HG03064 (cell line): ENCODE data around the gene MACROD2.

ENCODE experiments used
- ATAC-seq: cut with Tn5 transposase; IDR thresholded peaks from one replicate; pipeline ENCODE4 v1.9.1; 2021; ENCODE audit warnings: low read depth; ENCODE audit not compliant: unreplicated experiment

Gene MACROD2

DNA sequence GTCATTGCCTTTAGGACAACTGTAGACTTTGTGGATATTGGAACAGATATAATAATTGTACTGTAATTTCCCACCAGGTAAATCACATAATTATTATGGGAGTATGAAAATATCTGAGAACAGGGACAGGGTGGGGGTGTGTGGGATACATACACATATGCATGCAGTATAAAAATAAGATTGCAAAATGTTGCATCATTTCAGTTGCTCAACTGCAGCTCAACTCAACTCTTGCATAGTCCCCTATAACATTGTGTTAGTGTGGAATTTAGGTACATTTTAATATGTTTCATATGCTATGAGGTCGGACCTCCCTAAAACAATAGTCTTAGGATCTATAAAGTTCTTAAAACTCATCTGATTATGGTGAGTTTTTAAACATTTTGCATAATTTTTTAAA lies 617.1 kb downstream of the MACROD2 start:
- no peak for ATAC-seq

GRCh38 chr20:14616003-14616402 lies 620.7 kb downstream of the MACROD2 start:
- no peak for ATAC-seq

- ATAC-seq, result no peak
Observed at GRCh38 chr20:14617123-14617522, 621.8 kb downstream of the MACROD2 start.

DNA sequence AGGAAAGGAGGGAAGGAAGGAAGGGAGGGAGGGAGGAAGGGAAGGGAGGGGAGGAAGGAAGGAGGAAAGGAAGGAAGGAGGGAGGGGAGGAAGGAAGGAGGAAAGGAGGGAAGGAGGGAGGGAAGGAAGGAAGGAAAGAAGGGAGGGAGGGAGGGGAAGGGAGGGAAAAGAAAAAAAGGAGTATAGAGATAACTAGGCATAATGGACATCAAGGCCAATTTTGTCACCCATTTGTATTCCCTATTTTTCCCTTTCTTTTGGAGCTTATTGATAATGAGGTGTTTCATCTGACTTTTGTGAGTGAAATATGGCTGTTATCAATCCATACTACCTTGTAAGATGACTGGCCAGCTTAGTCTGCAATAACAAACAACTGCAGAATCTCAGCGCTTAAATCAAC lies 624.1 kb downstream of the MACROD2 start:
- ATAC-seq, result no peak

DNA sequence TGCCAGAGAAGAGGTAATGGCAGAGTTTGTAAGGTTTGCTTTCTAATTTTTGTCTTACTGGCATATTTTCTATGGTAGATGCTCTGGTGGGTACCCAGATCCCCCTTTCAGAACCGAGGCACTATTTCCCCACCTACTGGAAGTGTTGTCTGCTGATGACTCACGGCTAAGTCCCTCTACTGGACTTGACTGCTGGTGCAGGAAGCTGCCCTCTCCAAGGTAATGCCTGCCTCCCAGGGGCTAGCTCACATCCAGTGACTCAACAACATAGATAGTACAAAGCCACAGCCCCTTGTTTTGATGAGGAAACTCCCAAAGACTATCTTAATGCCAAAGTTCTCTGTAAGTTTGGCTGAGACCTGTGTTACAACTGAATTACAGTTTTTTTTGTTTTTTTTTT lies 627.5 kb downstream of the MACROD2 start:
- ATAC-seq, result no peak

DNA sequence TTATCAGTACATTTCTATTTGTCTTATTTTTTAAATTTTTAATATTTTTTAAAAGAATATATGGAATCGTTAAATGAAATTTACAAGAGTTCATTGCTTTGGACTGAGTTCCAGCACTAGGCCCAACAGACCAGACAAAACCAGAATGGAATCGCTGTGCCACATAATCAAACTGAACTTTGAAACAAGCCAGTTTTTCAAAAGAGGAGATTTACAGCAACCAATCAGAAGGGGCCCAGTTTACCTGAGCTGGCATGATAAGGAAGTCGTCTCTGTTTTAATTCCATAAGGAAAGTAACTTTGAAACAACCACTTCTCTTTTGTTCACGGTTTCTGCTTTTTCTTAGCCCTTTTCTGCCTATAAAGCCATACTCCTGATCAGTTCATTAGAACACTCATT lies 635.7 kb downstream of the MACROD2 start:
- ATAC-seq, result no peak

DNA sequence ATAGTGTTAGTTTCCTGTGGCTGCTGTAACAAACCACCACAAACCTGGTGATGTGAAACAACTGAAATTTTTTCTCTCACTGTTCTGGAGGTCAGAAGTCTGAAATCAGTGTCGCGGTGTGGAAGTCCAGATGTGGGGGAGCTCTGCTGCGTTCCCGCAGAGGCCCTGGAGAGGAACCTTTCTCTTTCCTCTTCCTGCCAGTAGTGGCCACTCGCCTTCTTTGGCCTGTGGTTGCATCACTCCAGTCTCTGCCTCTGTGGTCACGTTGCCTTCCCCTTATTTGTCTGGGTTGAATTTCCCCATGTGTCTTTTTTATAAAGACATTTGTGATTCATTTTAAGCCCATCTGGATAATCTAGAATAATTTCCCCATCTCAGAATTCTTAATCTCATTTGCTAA lies 637.6 kb downstream of the MACROD2 start:
- ATAC-seq, result no peak

- ATAC-seq, result no peak
Observed at GRCh38 chr20:14633507-14633906, 638.2 kb downstream of the MACROD2 start.

GRCh38 chr20:14634665-14635064 lies 639.3 kb downstream of the MACROD2 start:
- ATAC-seq, result no peak

DNA sequence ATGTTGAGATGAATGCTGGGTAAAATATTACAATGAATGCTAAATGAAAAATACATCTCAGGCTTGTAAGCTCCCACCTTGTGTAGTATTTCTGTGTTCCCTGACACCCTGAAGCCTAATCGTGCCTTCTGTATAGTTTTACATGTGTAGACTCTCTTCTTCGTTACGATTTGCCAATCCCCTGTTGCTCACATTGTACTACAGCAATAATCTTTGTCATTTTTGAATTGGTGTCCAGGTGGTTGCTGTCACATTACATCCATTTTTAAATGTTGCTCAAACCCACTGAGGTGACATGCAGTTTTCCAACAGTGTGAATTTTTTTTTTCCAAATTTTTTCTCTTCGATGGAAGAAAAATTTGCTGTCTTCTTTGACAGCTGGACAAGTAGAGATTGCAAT lies 642.1 kb downstream of the MACROD2 start:
- ATAC-seq, result no peak

- no peak for ATAC-seq
Observed at GRCh38 chr20:14643146-14643545, 647.8 kb downstream of the MACROD2 start.

DNA sequence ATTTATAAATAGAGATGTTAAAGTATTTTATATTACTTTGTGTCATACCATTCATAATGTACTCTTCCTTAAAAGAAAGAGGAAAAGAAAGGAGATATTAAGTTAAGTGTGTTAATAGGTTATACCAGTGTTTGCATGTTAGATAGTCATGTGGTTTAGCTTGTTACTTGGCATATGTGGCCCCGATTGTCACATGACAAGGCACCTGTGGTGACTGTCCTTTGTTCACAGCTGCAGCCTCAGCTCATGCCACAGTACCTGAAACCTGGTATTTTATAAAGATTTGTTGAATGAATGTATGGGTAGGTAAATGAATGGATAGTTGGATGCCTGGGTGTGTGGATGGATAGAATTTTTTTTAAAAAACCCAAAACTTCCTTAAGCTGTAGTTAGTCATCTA lies 648.2 kb downstream of the MACROD2 start:
- ATAC-seq, result no peak

DNA sequence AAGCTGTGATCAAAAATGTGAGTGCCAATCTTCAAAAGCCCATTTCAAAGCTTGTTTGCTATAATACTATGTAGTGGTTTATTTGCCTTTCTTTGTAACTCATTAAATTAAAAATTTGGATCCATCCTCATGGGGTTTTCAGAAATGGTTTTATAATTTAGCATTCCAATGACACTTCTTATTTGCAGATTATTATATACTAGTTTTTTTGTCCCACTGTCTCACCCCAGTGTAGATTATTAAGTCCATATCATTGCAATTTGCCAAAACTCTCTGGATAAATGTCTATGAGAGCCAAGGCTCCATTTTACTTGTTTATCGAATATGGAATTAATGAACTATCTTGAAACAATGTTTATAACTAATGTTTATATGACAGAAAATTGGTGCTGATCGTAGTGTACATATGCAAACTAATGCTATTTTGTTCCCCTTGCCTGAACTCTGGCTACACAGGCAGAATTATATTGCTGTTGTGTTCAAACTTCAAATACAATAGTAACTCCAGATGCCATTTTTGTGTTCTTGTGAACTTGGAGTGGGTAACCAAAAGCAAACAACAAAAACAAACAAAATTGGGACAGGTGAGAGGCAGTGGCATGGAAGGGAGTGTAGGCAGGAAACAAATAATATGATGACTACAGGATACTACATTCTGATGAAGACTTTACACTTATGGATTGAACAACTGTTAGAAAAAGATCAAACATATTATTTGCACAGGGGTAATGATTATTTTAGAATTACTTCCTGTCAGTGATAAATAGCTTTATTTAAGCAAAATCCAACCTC lies 649.2 kb downstream of the MACROD2 start:
- no peak for ATAC-seq

- ATAC-seq, result no peak
Observed at GRCh38 chr20:14647016-14647415, 651.7 kb downstream of the MACROD2 start.

GRCh38 chr20:14649662-14650061 lies 654.3 kb downstream of the MACROD2 start:
- no peak for ATAC-seq

DNA sequence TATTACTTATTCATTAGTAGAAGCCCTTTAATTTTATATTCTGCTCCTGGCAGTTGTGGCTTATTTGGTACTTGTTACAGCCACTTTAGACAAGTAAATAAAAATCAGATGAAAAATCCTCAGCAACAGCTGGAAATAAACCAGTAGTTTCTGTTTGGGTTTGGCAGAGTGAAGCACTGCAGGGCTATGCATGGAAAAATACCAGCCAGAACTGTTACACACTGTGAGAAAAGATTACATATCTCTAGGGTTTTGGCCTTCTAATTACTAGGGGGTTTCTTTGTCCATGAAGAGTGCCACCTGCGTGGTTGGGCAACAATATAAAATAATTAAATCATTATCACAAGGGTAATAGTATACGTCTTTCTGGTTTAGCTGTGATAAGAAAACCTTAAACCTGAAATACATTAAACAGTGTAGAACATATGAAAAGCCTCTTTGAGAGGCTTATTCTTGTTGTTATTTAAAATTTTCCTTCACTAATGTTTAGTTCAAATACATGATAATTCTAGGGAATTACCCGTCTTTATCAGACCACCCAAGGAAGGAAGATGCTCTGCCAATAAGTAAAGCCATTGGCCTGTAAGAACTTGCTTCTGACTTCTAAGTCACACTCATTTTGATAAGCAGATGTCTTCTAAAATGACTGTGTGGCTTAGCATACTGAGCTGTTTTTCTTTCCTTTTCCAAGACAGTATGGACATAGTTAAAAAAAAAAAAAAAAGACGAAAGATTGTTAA lies 662.1 kb downstream of the MACROD2 start:
- no peak for ATAC-seq

DNA sequence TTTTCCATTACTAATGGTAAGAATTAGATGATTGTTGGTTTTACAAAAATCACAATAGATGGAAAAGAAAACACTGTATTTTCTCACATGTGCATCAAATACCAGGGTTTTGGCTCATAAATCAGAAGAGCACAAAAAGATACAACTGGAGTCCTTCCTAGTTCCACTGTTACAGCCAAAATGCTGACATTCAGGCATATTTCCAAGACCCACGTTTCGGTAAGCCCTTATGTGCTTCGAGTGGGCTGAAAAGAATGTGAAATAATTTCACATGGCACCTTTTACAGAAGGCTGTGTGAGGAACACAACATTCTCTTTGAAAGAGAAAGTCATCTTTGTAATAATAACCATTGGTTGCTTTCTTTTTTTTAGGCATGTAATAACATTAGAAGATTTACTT lies 668.8 kb downstream of the MACROD2 start:
- ATAC-seq, result no peak

DNA sequence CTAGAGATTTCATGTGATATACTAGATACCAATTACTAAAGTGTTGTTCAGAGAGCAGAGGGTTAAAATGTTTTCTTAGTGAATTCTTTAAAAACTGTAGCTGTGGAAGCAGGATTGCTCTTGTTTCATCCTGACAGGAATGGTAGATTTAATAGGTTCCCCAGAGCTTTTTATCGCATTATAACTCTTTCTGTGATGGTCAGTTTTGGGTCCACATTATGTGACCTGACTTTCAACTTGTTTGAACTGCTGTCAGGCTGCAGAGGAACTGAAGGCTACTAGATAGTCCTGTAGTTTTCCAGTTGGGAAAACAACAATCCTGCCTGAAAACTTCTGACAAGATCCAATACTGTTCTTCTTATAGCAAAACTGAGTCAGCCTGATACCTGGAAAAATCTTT lies 671.4 kb downstream of the MACROD2 start:
- ATAC-seq, result no peak

- ATAC-seq, result no peak
Observed at GRCh38 chr20:14667226-14667625, 671.9 kb downstream of the MACROD2 start.

DNA sequence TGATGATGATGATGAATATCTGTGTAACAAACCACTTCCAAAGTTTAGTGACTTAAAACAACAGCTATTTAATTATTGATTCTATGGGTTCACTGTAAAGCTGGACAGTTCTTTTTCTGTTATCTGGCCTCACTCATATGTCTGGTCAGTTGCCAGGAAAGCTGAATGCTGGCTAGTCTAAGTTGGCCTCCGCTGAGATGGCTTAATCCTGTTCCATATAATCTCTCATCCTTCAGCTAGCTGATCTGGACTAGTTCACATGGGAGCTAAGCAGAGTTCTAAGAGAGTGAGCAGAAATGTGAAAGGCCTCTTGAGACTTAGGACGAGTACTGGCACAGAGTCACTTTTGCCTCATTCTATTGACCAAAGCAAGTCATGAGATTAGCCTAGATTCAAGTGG lies 676.8 kb downstream of the MACROD2 start:
- no peak for ATAC-seq

- no peak for ATAC-seq
Observed at GRCh38 chr20:14673164-14673563, 677.8 kb downstream of the MACROD2 start.

GRCh38 chr20:14677455-14677854 lies 682.1 kb downstream of the MACROD2 start:
- ATAC-seq, result no peak
